Naive B cell (primary cell): ENCODE data around the gene THAP4. TPM values are rescaled to one million over a fixed set of nuclear protein-coding genes. Genes with fewer than 3 reads are reported as not detected.

Experiments
- ATAC-seq, 2 donors: fragments of 150-1000 bp; cut with Tn5 transposase; 2 replicates each; pipeline ENCODE4 v1.10.0; 2021; ENCODE audit warnings: low read depth in 2 of 2, mild to moderate bottlenecking in 2 of 2, moderate library complexity in 2 of 2
- DNase-seq: peaks from one replicate; pipeline ENCODE4 v3.0.0; 2022
- H3K27ac Mint-ChIP-seq, 6 donors: one replicate each; pipeline ENCODE4 v1.8.0; 2020 to 2022; ENCODE audit warnings: mild to moderate bottlenecking in 6 of 6, mixed read lengths in 6 of 6, moderate library complexity in 5 of 6, inconsistent platforms in 2 of 6
- H3K27me3 Mint-ChIP-seq, 3 donors: one replicate each; pipeline ENCODE4 v1.8.0; 2021 to 2022; ENCODE audit warnings: mixed read lengths in 3 of 3, mild to moderate bottlenecking in 1 of 3
- H3K36me3 Mint-ChIP-seq, 2 donors: one replicate each; pipeline ENCODE4 v1.8.0; 2020 to 2022; ENCODE audit warnings: mixed read lengths in 2 of 2, inconsistent platforms in 1 of 2, mild to moderate bottlenecking in 1 of 2
- H3K4me1 Mint-ChIP-seq, 3 donors: one replicate each; pipeline ENCODE4 v1.8.0; 2020 to 2022; ENCODE audit warnings: mixed read lengths in 3 of 3, inconsistent platforms in 1 of 3, mild to moderate bottlenecking in 1 of 3, moderate library complexity in 1 of 3
- H3K4me3 Mint-ChIP-seq, 8 donors: one replicate each; pipeline ENCODE4 v1.8.0; 2020 to 2022; ENCODE audit warnings: mild to moderate bottlenecking in 8 of 8, mixed read lengths in 8 of 8, moderate library complexity in 8 of 8, inconsistent platforms in 2 of 8
- H3K9me3 Mint-ChIP-seq, 7 donors: one replicate each; pipeline ENCODE4 v1.8.0; 2020 to 2022; ENCODE audit warnings: mixed read lengths in 7 of 7, mild to moderate bottlenecking in 5 of 7, inconsistent platforms in 2 of 7, moderate library complexity in 1 of 7
- polyA plus RNA-seq, 6 donors: library from polyadenylated mRNA; unstranded; fragments of 300-500 nt; fragmentation: Illumina TruSeq; gene quantifications; one replicate each; pipeline ENCODE4 v1.2.3, GENCODE V29; 2021; ENCODE audit warnings: low read depth in 6 of 6

Gene THAP4
- polyA plus RNA-seq, 6 donors from 2014 or later, result 23.8 to 48.4 (median 29.9) TPM

GRCh38 chr2:241656190-241656741 is 19.3 kb upstream of the THAP4 start:
- DNase-seq (no peak), ATAC-seq (no peak)
- Mint-ChIP-seq H3K9me3 (no peaks in the 10 kb centered on the region), H3K4me1 (no peaks in the 10 kb centered on the region), H3K4me3 (no peak overlapping the region), H3K27ac (no peak overlapping the region), H3K36me3 (peaks cover 4 to 21% of the 10 kb centered on the region in 2 donors), H3K27me3 (no peaks in the 10 kb centered on the region)

GRCh38 chr2:241655516-241656189 is 18.7 kb upstream of the THAP4 start:
- Mint-ChIP-seq H3K9me3 (no peaks in the 10 kb centered on the region), H3K36me3 (peaks cover 4 to 21% of the 10 kb centered on the region in 2 donors), H3K27ac (peak overlapping the region in 3 of 6 donors; percentile 49 to 70 (median 62)), H3K27me3 (no peaks in the 10 kb centered on the region), H3K4me3 (peak overlapping the region in 1 of 8 donors; percentile 22), H3K4me1 (peaks cover 0 to 4% (median 0%) of the 10 kb centered on the region in 3 donors)
- ATAC-seq (no peak), DNase-seq (no peak)

- Mint-ChIP-seq H3K4me1 (peaks cover 0 to 7% (median 0%) of the 10 kb centered on the region in 3 donors), H3K27ac (no peak overlapping the region), H3K9me3 (no peaks in the 10 kb centered on the region), H3K4me3 (no peak overlapping the region), H3K27me3 (no peaks in the 10 kb centered on the region), H3K36me3 (peaks cover 4 to 21% of the 10 kb centered on the region in 2 donors)
- DNase-seq (no peak), ATAC-seq (no peak)
These were observed 17.6 kb upstream of the THAP4 start for GRCh38 chr2:241654551-241654950.

GRCh38 chr2:241653210-241653750 is 16.3 kb upstream of the THAP4 start:
- no peak for ATAC-seq
- Mint-ChIP-seq H3K27me3 (no peaks in the 10 kb centered on the region), H3K36me3 (peaks cover 4 to 21% of the 10 kb centered on the region in 2 donors)

GRCh38 chr2:241652722-241653121 is 15.8 kb upstream of the THAP4 start:
- no peaks in the 10 kb centered on the region for H3K9me3 Mint-ChIP-seq
- peaks cover 4 to 18% of the 10 kb centered on the region in 2 donors for H3K36me3 Mint-ChIP-seq
- DNase-seq (no peak), ATAC-seq (no peak)
- H3K4me1 Mint-ChIP-seq, result peaks cover 0 to 18% (median 5%) of the 10 kb centered on the region in 3 donors
- no peaks in the 10 kb centered on the region for H3K27me3 Mint-ChIP-seq
- H3K4me3 Mint-ChIP-seq, result no peak overlapping the region
- no peak overlapping the region for H3K27ac Mint-ChIP-seq

More at GRCh38 chr2:241653210-241653750, 16.3 kb upstream of the THAP4 start:
- no peak overlapping the region for H3K4me3 Mint-ChIP-seq
- H3K27ac Mint-ChIP-seq, result peak overlapping the region in 1 of 6 donors; percentile 28
- no peak for DNase-seq
- H3K9me3 Mint-ChIP-seq, result no peaks in the 10 kb centered on the region
- H3K4me1 Mint-ChIP-seq, result peaks cover 0 to 18% (median 0%) of the 10 kb centered on the region in 3 donors

- Mint-ChIP-seq H3K27ac (peak overlapping the region in 1 of 6 donors; percentile 57), H3K9me3 (no peaks in the 10 kb centered on the region), H3K27me3 (no peaks in the 10 kb centered on the region), H3K36me3 (peaks cover 4 to 13% of the 10 kb centered on the region in 2 donors), H3K4me3 (no peak overlapping the region), H3K4me1 (peaks cover 0 to 18% (median 5%) of the 10 kb centered on the region in 3 donors)
- ATAC-seq (no peak), DNase-seq (no peak)
These were observed 15.2 kb upstream of the THAP4 start for GRCh38 chr2:241652142-241652541.

- H3K4me3 Mint-ChIP-seq, result no peak overlapping the region
- H3K27ac Mint-ChIP-seq, result no peak overlapping the region
- H3K36me3 Mint-ChIP-seq, result peaks cover 0 to 4% of the 10 kb centered on the region in 2 donors
- no peaks in the 10 kb centered on the region for H3K27me3 Mint-ChIP-seq
- peaks cover 0 to 18% (median 10%) of the 10 kb centered on the region in 3 donors for H3K4me1 Mint-ChIP-seq
- ATAC-seq (no peak), DNase-seq (no peak)
- H3K9me3 Mint-ChIP-seq, result no peaks in the 10 kb centered on the region
These were observed 13.0 kb upstream of the THAP4 start for GRCh38 chr2:241649927-241650326.

- Mint-ChIP-seq H3K4me3 (no peak overlapping the region), H3K4me1 (peaks cover under 1 to 24% (median 11%) of the 10 kb centered on the region in 3 donors), H3K27me3 (no peaks in the 10 kb centered on the region), H3K36me3 (peaks cover 0 to 4% of the 10 kb centered on the region in 2 donors), H3K9me3 (no peaks in the 10 kb centered on the region), H3K27ac (no peak overlapping the region)
- ATAC-seq (no peak), DNase-seq (no peak)
These were observed 12.4 kb upstream of the THAP4 start for GRCh38 chr2:241649404-241649803.

- no peak for ATAC-seq
- Mint-ChIP-seq H3K27ac (peak overlapping the region in 1 of 6 donors; percentile 30), H3K4me3 (no peak overlapping the region), H3K9me3 (no peaks in the 10 kb centered on the region), H3K27me3 (no peaks in the 10 kb centered on the region), H3K4me1 (peaks cover 5 to 26% (median 20%) of the 10 kb centered on the region in 3 donors), H3K36me3 (peaks cover 0 to 4% of the 10 kb centered on the region in 2 donors)
- no peak for DNase-seq
These were observed 11.5 kb upstream of the THAP4 start for GRCh38 chr2:241648453-241648852.

- Mint-ChIP-seq H3K27ac (peak overlapping the region in 1 of 6 donors; percentile 88), H3K36me3 (no peaks in the 10 kb centered on the region), H3K4me1 (peaks cover 8 to 40% (median 39%) of the 10 kb centered on the region in 3 donors), H3K27me3 (no peaks in the 10 kb centered on the region), H3K9me3 (no peaks in the 10 kb centered on the region), H3K4me3 (no peak overlapping the region)
- no peak for ATAC-seq
- no peak for DNase-seq
These were observed 9.1 kb upstream of the THAP4 start for GRCh38 chr2:241645915-241646645.

GRCh38 chr2:241645056-241645914 is 8.3 kb upstream of the THAP4 start:
- H3K4me3 Mint-ChIP-seq, result no peak overlapping the region
- peaks cover 16 to 48% (median 41%) of the 10 kb centered on the region in 3 donors for H3K4me1 Mint-ChIP-seq
- no peaks in the 10 kb centered on the region for H3K27me3 Mint-ChIP-seq
- DNase-seq (no peak), ATAC-seq (no peak)
- H3K36me3 Mint-ChIP-seq, result no peaks in the 10 kb centered on the region
- no peaks in the 10 kb centered on the region for H3K9me3 Mint-ChIP-seq
- no peak overlapping the region for H3K27ac Mint-ChIP-seq

- Mint-ChIP-seq H3K36me3 (no peaks in the 10 kb centered on the region), H3K27me3 (no peaks in the 10 kb centered on the region), H3K4me3 (peak overlapping the region in 2 of 8 donors; percentile 7 to 90), H3K4me1 (peaks cover 30 to 64% (median 52%) of the 10 kb centered on the region in 3 donors), H3K9me3 (no peaks in the 10 kb centered on the region), H3K27ac (peak overlapping the region in 4 of 6 donors; percentile 6 to 86 (median 34))
- DNase-seq, result no peak
- ATAC-seq, result no peak
These were observed 4.7 kb upstream of the THAP4 start for GRCh38 chr2:241641631-241642030.
